NCI-H2081 (cell line): Measurements from ENCODE around the gene TMEM208.

Source experiments
- DNase-seq, 2 experiments: peaks; one replicate each; lab custom pipeline; 2025; lab: John Stamatoyannopoulos, UW

The TMEM208 gene

GRCh38 chr16:67191995-67192681 is 34.8 kb upstream of the TMEM208 start, which contains the start of gene E2F4:
Gene E2F4, plus strand, starts transcription at chr16:67192155. Its CDS starts 73 bp downstream, at chr16:67192228.
- DNase-seq, result peak; percentile 83 to 89

- DNase-seq, result no peak
These were observed 34.1 kb upstream of the TMEM208 start for GRCh38 chr16:67192781-67193361.

GRCh38 chr16:67193536-67193935 is 33.4 kb upstream of the TMEM208 start:
- DNase-seq, result no peak

GRCh38 chr16:67194260-67194659 is 32.7 kb upstream of the TMEM208 start:
- no peak for DNase-seq

GRCh38 chr16:67195676-67196075 is 31.3 kb upstream of the TMEM208 start:
- DNase-seq, result no peak

GRCh38 chr16:67196881-67197280 is 30.0 kb upstream of the TMEM208 start:
- no peak for DNase-seq

GRCh38 chr16:67197704-67198103 is 29.2 kb upstream of the TMEM208 start:
- no peak for DNase-seq

GRCh38 chr16:67198238-67198734 is 28.6 kb upstream of the TMEM208 start:
- no peak for DNase-seq

- DNase-seq, result peak; percentile 23 to 47
These were observed 27.7 kb upstream of the TMEM208 start, which contains the start of gene ELMO3 for GRCh38 chr16:67199011-67199807. Gene ELMO3, plus strand, starts transcription at chr16:67199131. Its CDS starts 196 bp downstream, at chr16:67199327.

- DNase-seq, result no peak
These were observed 27.1 kb upstream of the TMEM208 start for GRCh38 chr16:67199808-67200198.

- DNase-seq, result no peak
These were observed 26.4 kb upstream of the TMEM208 start for GRCh38 chr16:67200491-67200890.

GRCh38 chr16:67201411-67202345 is 25.3 kb upstream of the TMEM208 start:
- no peak for DNase-seq

- DNase-seq, result no peak
These were observed 24.5 kb upstream of the TMEM208 start for GRCh38 chr16:67202426-67202825.

GRCh38 chr16:67202956-67203493 is 23.9 kb upstream of the TMEM208 start:
- no peak for DNase-seq

GRCh38 chr16:67204076-67204475 is 22.9 kb upstream of the TMEM208 start:
- no peak for DNase-seq

- no peak for DNase-seq
These were observed 20.6 kb upstream of the TMEM208 start for GRCh38 chr16:67206129-67206837.

- DNase-seq, result no peak
These were observed 20.1 kb upstream of the TMEM208 start for GRCh38 chr16:67206838-67207248.

GRCh38 chr16:67207249-67208091 is 19.5 kb upstream of the TMEM208 start:
- no peak for DNase-seq

- no peak for DNase-seq
These were observed 18.6 kb upstream of the TMEM208 start for GRCh38 chr16:67208154-67208896.
